ENCODE results near the gene KRTAP10-1. TPM values are rescaled to one million over a fixed set of nuclear protein-coding genes. Genes with fewer than 3 reads are reported as not detected.

KRTAP10-1 gene
- total RNA-seq, 1 donor from 2014 or later, result not detected

Other genes with a start within 250 kb of the KRTAP10-1 start
- gene PFKL, start 240.1 kb downstream of the KRTAP10-1 start, total RNA-seq, result 240 and 365 TPM in 2 replicates
- 3.6 and 6.7 TPM in 2 replicates for gene CFAP410, start 200.8 kb downstream of the KRTAP10-1 start, total RNA-seq
- 0.25 and 0.39 TPM in 2 replicates for gene TRPM2, start 186.6 kb downstream of the KRTAP10-1 start, total RNA-seq
- 0.77 and 1.8 TPM in 2 replicates for gene LRRC3, start 84.7 kb downstream of the KRTAP10-1 start, total RNA-seq
- not detected in 2 replicates for gene KRTAP10-2, start 11.3 kb upstream of the KRTAP10-1 start, total RNA-seq
- gene KRTAP10-3, start 18.6 kb upstream of the KRTAP10-1 start, total RNA-seq, result not detected in 2 replicates
- gene KRTAP10-4, start 33.5 kb upstream of the KRTAP10-1 start, total RNA-seq, result not detected in 2 replicates
- not detected in 2 replicates for gene KRTAP10-5, start 40.4 kb upstream of the KRTAP10-1 start, total RNA-seq
- gene KRTAP10-6, start 52.3 kb upstream of the KRTAP10-1 start, total RNA-seq, result not detected in 2 replicates
- gene KRTAP10-7, start 60.4 kb upstream of the KRTAP10-1 start, total RNA-seq, result not detected in 2 replicates
- not detected in 2 replicates for gene KRTAP10-8, start 71.9 kb upstream of the KRTAP10-1 start, total RNA-seq
- not detected in 2 replicates for gene KRTAP10-9, start 86.9 kb upstream of the KRTAP10-1 start, total RNA-seq
- not detected in 2 replicates for gene KRTAP10-10, start 97.2 kb upstream of the KRTAP10-1 start, total RNA-seq
- not detected in 2 replicates for gene KRTAP10-11, start 106.2 kb upstream of the KRTAP10-1 start, total RNA-seq
- not detected in 2 replicates for gene KRTAP12-4, start 114.5 kb upstream of the KRTAP10-1 start, total RNA-seq
- gene KRTAP12-3, start 117.7 kb upstream of the KRTAP10-1 start, total RNA-seq, result not detected in 2 replicates
- not detected in 2 replicates for gene KRTAP12-2, start 126.7 kb upstream of the KRTAP10-1 start, total RNA-seq
- not detected in 2 replicates for gene KRTAP12-1, start 142.0 kb upstream of the KRTAP10-1 start, total RNA-seq
- not detected in 2 replicates for gene KRTAP10-12, start 157.0 kb upstream of the KRTAP10-1 start, total RNA-seq
- 0.13 TPM in 2 replicates for gene TSPEAR, start 171.4 kb upstream of the KRTAP10-1 start, total RNA-seq

Data from dermis microvascular lymphatic vessel endothelial cell (primary cell).